Neuronal stem cell (in vitro differentiated cells): ENCODE measurements around the gene CAPZB.

Source experiments
- DNase-seq: peaks from one replicate; pipeline ENCODE4 v3.0.0-alpha.2; 2013; ENCODE audit warnings: low spot score
- H2AFZ ChIP-seq: one replicate; pipeline ENCODE4 v1.6.1; 2013; ENCODE audit warnings: mild to moderate bottlenecking, low read length, inconsistent platforms
- H2AK5ac ChIP-seq: 2 replicates; pipeline ENCODE4 v1.6.1; 2013; ENCODE audit warnings: low read depth, mild to moderate bottlenecking, inconsistent platforms, low read length, moderate library complexity, mixed read lengths
- H2BK120ac ChIP-seq: 2 replicates; pipeline ENCODE4 v1.6.1; 2013; ENCODE audit warnings: low read depth, mild to moderate bottlenecking, inconsistent platforms, low read length, moderate library complexity, mixed read lengths
- H2BK12ac ChIP-seq: one replicate; pipeline ENCODE4 v1.6.1; 2013; ENCODE audit warnings: low read length, inconsistent platforms
- H2BK15ac ChIP-seq: 2 replicates; pipeline ENCODE4 v1.6.1; 2013; ENCODE audit warnings: mild to moderate bottlenecking, low read length, inconsistent platforms, mixed read lengths
- H2BK5ac ChIP-seq: one replicate; pipeline ENCODE4 v1.6.1; 2013; ENCODE audit warnings: inconsistent platforms, mild to moderate bottlenecking, low read length, moderate library complexity
- H3K14ac ChIP-seq: one replicate; pipeline ENCODE4 v1.6.1; 2013; ENCODE audit warnings: low read length, inconsistent platforms
- H3K18ac ChIP-seq: 2 replicates; pipeline ENCODE4 v1.6.1; 2013; ENCODE audit warnings: low read length, inconsistent platforms
- H3K23ac ChIP-seq: 2 replicates; pipeline ENCODE4 v1.6.1; 2013; ENCODE audit warnings: low read depth, mild to moderate bottlenecking, mixed read lengths, low read length, inconsistent platforms; ENCODE audit not compliant: poor library complexity
- H3K27ac ChIP-seq: replicated peaks from 3 replicates; pipeline ENCODE4 v1.5.1; 2013; ENCODE audit warnings: low read length, inconsistent platforms
- H3K27me3 ChIP-seq, 3 experiments: 2 replicates each; pipeline ENCODE4 v1.6.1; 2013; ENCODE audit warnings: low read length in 3 of 3, mild to moderate bottlenecking in 2 of 3, inconsistent platforms in 1 of 3, low read depth in 1 of 3, mixed read lengths in 1 of 3, moderate library complexity in 1 of 3; ENCODE audit not compliant: control insufficient read depth in 3 of 3, insufficient read depth in 3 of 3
- H3K36me3 ChIP-seq, 2 donors: replicated peaks in 1 of 2; 2 replicates each; pipeline ENCODE4 v1.6.1; 2013; ENCODE audit warnings: low read length in 2 of 2; ENCODE audit not compliant: control insufficient read depth in 2 of 2, insufficient read depth in 2 of 2
- H3K4ac ChIP-seq: 2 replicates; pipeline ENCODE4 v1.6.1; 2013; ENCODE audit warnings: inconsistent platforms, mild to moderate bottlenecking, low read length, moderate library complexity
- H3K4me1 ChIP-seq, 2 donors: 1 replicate in 1 of 2; 2 replicates in 1 of 2; pipeline ENCODE4 v1.6.1; 2013; ENCODE audit warnings: low read length in 2 of 2, low read depth in 1 of 2; ENCODE audit not compliant: control insufficient read depth in 2 of 2, insufficient read depth in 1 of 2
- H3K4me2 ChIP-seq: one replicate; pipeline ENCODE4 v1.6.1; 2013; ENCODE audit warnings: mild to moderate bottlenecking, low read length, inconsistent platforms; ENCODE audit not compliant: insufficient read depth, poor library complexity, severe bottlenecking
- H3K4me3 ChIP-seq, 2 donors: 2 replicates each; pipeline ENCODE4 v1.5.1; 2013; ENCODE audit warnings: low read length in 2 of 2, mild to moderate bottlenecking in 2 of 2, inconsistent platforms in 1 of 2, moderate library complexity in 1 of 2
- H3K79me1 ChIP-seq: one replicate; pipeline ENCODE4 v1.6.1; 2013; ENCODE audit warnings: low read depth, mild to moderate bottlenecking, inconsistent platforms, low read length, moderate library complexity
- H3K9ac ChIP-seq: one replicate; pipeline ENCODE4 v1.6.1; 2013; ENCODE audit warnings: mild to moderate bottlenecking, low read depth, low read length, inconsistent platforms; ENCODE audit not compliant: poor library complexity
- H3K9me3 ChIP-seq, 2 donors: replicated peaks in 1 of 2; 2 replicates each; pipeline versions ENCODE3 to v1.6.1; 2013; ENCODE audit warnings: low read length in 2 of 2, mild to moderate bottlenecking in 2 of 2, inconsistent platforms in 1 of 2, low read depth in 1 of 2, mixed read lengths in 1 of 2, moderate library complexity in 1 of 2; ENCODE audit not compliant: control insufficient read depth in 2 of 2, insufficient read depth in 1 of 2
- H4K8ac ChIP-seq: one replicate; pipeline ENCODE4 v1.6.1; 2013; ENCODE audit warnings: low read depth, mild to moderate bottlenecking, inconsistent platforms, low read length, moderate library complexity
- H4K91ac ChIP-seq: one replicate; pipeline ENCODE4 v1.6.1; 2013; ENCODE audit warnings: low read length, low read depth, mild to moderate bottlenecking, inconsistent platforms; ENCODE audit not compliant: poor library complexity
- whole genome bisulfite sequencing, 2 donors: extraction: QIAGEN DNeasy Blood & Tissue Kit; methylation state at CpG; one replicate each; pipeline ENCODE4 v1.1.7; 2013; ENCODE audit warnings: missing lambda C conversion rate in 2 of 2, mixed read lengths in 1 of 2; ENCODE audit not compliant: insufficient read length in 2 of 2, insufficient replicate concordance in 1 of 2; ENCODE audit errors: extremely low coverage in 2 of 2; 5-methylcytosine and 5-hydroxymethylcytosine counted together

Gene CAPZB

GRCh38 chr1:19312782-19313635, 172.3 kb downstream of the CAPZB start:
- Histone ChIP-seq H3K18ac (peak overlapping the region; percentile 95), H2BK12ac (no peak overlapping the region), H3K14ac (peak overlapping the region; percentile 66), H3K4me1 (peaks cover 6 to 12% of the 10 kb centered on the region in 2 donors), H3K27ac (no peak overlapping the region), H3K9me3 (no peaks in the 10 kb centered on the region), H3K4me3 (peak overlapping the region; percentile 86 to 91), H2AK5ac (peak overlapping the region; percentile 0), H4K91ac (no peak overlapping the region), H3K9ac (peak overlapping the region; percentile 93), H4K8ac (no peak overlapping the region), H3K23ac (peak overlapping the region; percentile 93), H2BK5ac (peak overlapping the region; percentile 49), H2BK15ac (no peak overlapping the region), H3K4me2 (peak overlapping the region; percentile 75), H3K4ac (no peak overlapping the region), H2AFZ (peak overlapping the region; percentile 99), H3K36me3 (peaks cover 15 to 53% of the 10 kb centered on the region in 2 donors), H3K27me3 (peaks cover 0 to 2% (median 0%) of the 10 kb centered on the region in 3 experiments), H3K79me1 (peaks cover 13% of the 10 kb centered on the region), H2BK120ac (no peak overlapping the region)
- DNase-seq: no peak
- WGBS, 2 donors: 100% methylated on average over 1 of the region's 20 CpGs; no CpG with 5 or more reads in 1 of the 2 donors

GRCh38 chr1:19311931-19312781, 173.2 kb downstream of the CAPZB start, which contains the start of the genes AKR7A2 and SLC66A1:
Gene AKR7A2 (minus strand): TSS chr1:19312144. CDS start chr1:19312124, 20 bp downstream.
Gene SLC66A1 (plus strand): TSS chr1:19312326. CDS start chr1:19317678, 5,352 bp downstream.
- Histone ChIP-seq H3K4me2 (peak within 1 kb of the TSS; percentile 95), H3K27ac (peak within 1 kb of the TSS; percentile 23), H4K91ac (no peak within 1 kb of the TSS), H2BK120ac (no peak within 1 kb of the TSS), H4K8ac (peak within 1 kb of the TSS; percentile 48), H2BK12ac (no peak within 1 kb of the TSS), H3K23ac (peak within 1 kb of the TSS; percentile 99), H3K4me1 (peaks cover 6 to 12% of the 10 kb centered on the region in 2 donors), H2BK5ac (peak within 1 kb of the TSS; percentile 63), H3K4ac (no peak within 1 kb of the TSS), H3K79me1 (peaks cover 13% of the 10 kb centered on the region), H3K27me3 (peaks cover 0 to 2% (median 0%) of the 10 kb centered on the region in 3 experiments), H2BK15ac (no peak within 1 kb of the TSS), H3K4me3 (peak within 1 kb of the TSS; percentile 91 to 98), H2AK5ac (peak within 1 kb of the TSS; percentile 15), H3K18ac (peak within 1 kb of the TSS; percentile 96), H3K36me3 (peaks cover 20 to 53% of the 10 kb centered on the region in 2 donors), H2AFZ (peak within 1 kb of the TSS; percentile 99), H3K9ac (peak within 1 kb of the TSS; percentile 100), H3K14ac (peak within 1 kb of the TSS; percentile 94), H3K9me3 (no peaks in the 10 kb centered on the region)
- whole genome bisulfite sequencing, 2 donors: no CpG with 5 or more reads among the region's 105 CpGs
- peak; percentile 93 for DNase-seq

- Histone ChIP-seq H3K9me3 (no peaks in the 10 kb centered on the region), H2BK5ac (peak overlapping the region; percentile 63), H3K9ac (peak overlapping the region; percentile 100), H3K27me3 (peaks cover 0 to 2% (median 0%) of the 10 kb centered on the region in 3 experiments), H3K4me1 (peaks cover 6 to 12% of the 10 kb centered on the region in 2 donors), H2BK12ac (no peak overlapping the region), H3K18ac (peak overlapping the region; percentile 96), H2AFZ (peak overlapping the region; percentile 99), H3K4me2 (peak overlapping the region; percentile 95), H3K4me3 (peak overlapping the region; percentile 91 to 98), H4K91ac (no peak overlapping the region), H4K8ac (peak overlapping the region; percentile 48), H2BK15ac (no peak overlapping the region), H3K4ac (no peak overlapping the region), H3K14ac (peak overlapping the region; percentile 94), H3K79me1 (peaks cover 13% of the 10 kb centered on the region), H3K23ac (peak overlapping the region; percentile 99), H3K36me3 (peaks cover 20 to 55% of the 10 kb centered on the region in 2 donors), H3K27ac (peak overlapping the region; percentile 23), H2AK5ac (peak overlapping the region; percentile 15), H2BK120ac (no peak overlapping the region)
- DNase-seq: peak; percentile 11
- WGBS, 2 donors: no CpG with 5 or more reads among the region's 29 CpGs
Observed at GRCh38 chr1:19311503-19311930, 173.8 kb downstream of the CAPZB start.
